NCI-H2227 (cell line): ENCODE measurements around the gene UQCC3.
"Not testable (repeated sequence)": the region's sequence is repeated elsewhere in the genome, so short reads cannot be mapped to it uniquely, and the experiment has no call there.

Experiments
- DNase-seq: peaks from one replicate; lab custom pipeline; 2025; ENCODE audit not compliant: unreplicated experiment; lab: John Stamatoyannopoulos, UW

The UQCC3 gene

GRCh38 chr11:62671608-62672389, at the start of gene UQCC3, which contains the start of gene LBHD1:
TSS of gene UQCC3 (plus strand) at chr11:62671673. CDS start at chr11:62671746, 73 bp downstream.
TSS of gene LBHD1 (minus strand) at chr11:62672267. CDS start at chr11:62670031, 2,236 bp downstream.
- DNase-seq: peak; percentile 95

DNA sequence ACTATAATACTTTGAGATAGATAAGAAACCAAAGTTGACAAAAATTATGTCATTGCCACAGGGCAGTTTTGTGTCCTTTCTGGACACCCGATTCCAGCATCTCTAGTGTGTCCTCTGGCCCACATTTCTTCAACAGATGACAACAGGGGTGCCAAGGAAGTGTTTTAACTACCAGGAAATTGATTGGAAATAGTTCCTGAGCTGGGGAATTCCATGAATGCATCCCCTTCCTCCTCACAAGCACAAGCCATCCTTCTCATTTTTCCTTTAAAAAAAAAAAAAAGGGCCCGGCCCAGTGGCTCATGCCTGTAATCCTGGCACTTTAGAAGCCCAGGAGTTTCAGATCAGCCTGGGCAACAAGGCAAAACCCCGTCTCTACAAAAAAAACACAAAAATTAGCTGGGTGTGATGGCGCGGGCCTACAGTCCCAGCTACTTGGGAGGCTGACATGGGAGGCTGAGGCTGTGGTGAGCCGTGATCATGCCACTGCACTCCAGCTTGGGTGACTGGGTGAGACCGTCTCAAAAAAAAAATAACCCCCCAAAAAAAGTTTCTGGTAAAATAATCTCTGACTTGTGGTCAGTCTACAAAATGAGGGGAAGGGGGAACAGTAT, 48.9 kb upstream of the UQCC3 start:
- DNase-seq: no peak

GRCh38 chr11:62627713-62628112, 43.8 kb upstream of the UQCC3 start:
- no peak for DNase-seq

- no peak for DNase-seq
Observed at GRCh38 chr11:62632492-62632891, 39.0 kb upstream of the UQCC3 start.

DNA sequence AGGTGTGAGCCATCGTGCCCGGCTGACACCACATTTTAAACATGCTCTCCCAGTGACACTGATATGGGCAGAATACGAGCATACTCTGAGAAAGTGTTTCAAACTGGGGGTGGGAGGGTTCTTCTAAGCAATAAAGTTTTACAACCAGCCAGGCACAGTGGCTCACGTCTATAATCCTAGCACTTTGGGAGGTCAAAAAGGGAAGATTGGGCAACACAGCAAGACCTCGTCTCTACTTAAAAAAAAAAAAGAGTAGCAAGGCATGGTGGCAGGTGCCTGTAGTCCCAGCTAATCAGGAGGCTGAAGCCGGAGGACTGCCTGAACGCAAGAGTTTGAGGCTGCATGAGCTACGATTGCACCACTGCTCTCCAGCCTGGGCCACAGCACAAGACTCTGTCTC, 27.3 kb upstream of the UQCC3 start:
- DNase-seq: no peak

GRCh38 chr11:62645671-62645945, 25.9 kb upstream of the UQCC3 start:
- no peak for DNase-seq

GRCh38 chr11:62645946-62646824, 25.3 kb upstream of the UQCC3 start, which contains the start of gene GANAB:
TSS of gene GANAB (minus strand) at chr11:62646613. CDS start at chr11:62646599, 14 bp downstream.
- DNase-seq: peak; percentile 99

DNA sequence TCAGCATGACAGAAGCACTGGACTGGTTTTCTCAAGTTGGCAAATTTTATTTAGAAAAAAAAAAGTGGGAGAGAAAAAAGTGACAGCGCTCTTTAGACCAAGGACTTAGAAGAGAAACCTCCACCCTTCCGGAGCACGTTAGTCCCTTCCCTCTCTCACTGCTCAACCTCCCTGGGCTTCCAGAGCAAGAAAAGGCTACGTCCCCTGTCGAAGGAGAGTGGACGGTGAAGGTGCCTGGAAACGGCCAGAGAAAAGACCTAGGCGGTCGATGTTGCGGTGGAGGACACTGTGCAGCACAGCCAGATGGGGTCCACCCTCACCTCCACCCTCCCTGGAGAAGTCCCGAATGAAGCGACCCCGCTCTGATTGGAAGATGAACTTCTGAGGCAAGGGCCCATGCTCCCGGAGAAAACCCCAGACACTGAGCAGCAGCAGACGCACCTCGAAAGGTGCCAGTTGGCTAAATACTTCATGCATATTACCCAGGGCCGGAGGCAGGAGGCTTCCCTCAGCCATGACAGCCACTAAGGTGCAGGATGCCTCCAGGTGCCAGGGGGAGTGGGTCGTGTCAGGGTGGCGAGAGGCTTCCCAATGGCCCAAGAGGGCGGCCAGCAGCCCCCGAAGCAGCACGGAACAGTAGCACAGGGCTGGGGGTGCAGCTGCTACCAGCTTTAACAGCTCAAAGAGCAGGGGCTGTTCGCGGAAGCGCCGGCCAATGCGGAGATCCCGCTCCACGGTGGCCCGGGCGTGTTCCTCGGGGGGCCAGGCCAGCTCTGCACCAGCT, 24.5 kb upstream of the UQCC3 start:
- DNase-seq: no peak

DNA sequence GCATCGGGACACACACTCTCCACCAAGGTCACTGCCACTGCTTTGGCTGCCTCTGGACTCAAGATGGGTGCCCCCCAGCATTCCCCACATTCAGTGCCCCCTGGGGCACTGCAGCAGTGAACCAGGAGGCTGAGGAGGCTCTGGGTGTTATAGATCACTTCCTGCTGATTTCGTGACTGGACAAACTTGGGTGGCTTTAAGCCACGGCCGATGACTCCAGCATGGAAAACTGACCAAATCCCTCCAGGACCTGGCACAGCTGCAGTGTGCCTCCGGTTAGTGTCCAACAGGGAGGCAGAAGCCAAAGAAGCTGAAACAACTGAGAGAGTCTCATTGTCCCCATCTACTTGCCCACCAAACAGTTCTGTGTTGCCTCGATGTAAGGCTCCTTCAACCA, 23.9 kb upstream of the UQCC3 start:
- no peak for DNase-seq

- DNase-seq: no peak
Observed at GRCh38 chr11:62648185-62648966, 23.1 kb upstream of the UQCC3 start.

DNA sequence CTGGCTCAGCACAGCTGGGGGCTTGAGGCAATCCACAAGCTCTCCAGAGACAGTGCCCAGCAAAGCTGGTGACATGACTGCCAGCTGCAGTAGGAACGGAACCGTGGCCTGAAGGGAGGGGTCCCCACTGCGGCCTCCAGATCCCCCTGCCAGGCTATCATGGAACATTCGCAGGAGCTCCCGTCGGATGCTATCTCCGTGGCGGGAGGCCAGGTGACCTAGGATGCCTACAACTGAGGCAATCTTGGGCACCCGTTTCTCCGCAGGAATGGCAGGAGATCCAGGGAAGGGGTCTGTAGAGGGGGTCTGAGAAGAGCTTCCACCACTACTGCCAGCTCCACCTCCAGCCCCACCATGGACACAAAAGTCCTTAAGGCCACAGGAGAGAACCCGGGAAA, 22.5 kb upstream of the UQCC3 start:
- DNase-seq: no peak

- DNase-seq: no peak
Observed at GRCh38 chr11:62649486-62649885, 22.0 kb upstream of the UQCC3 start.

DNA sequence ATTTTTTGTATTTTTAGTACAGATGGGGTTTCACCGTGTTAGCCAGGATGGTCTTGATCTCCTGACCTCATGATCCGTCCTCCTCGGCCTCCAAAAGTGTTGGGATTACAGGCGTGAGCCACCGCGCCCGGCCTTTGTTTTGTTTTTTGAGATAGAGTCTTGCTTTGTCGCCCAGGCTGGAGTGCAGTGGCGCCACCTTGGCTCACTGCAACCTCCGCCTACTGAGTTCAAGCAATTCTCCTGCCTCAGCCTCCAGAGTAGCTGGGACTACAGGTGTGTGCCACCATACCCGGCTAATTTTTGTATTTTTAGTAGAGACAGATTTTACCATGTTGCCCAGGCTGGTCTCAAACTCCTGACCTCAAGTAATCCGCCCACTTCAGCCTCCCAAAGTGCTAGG, 21.2 kb upstream of the UQCC3 start:
- DNase-seq: not testable (repeated sequence)

DNA sequence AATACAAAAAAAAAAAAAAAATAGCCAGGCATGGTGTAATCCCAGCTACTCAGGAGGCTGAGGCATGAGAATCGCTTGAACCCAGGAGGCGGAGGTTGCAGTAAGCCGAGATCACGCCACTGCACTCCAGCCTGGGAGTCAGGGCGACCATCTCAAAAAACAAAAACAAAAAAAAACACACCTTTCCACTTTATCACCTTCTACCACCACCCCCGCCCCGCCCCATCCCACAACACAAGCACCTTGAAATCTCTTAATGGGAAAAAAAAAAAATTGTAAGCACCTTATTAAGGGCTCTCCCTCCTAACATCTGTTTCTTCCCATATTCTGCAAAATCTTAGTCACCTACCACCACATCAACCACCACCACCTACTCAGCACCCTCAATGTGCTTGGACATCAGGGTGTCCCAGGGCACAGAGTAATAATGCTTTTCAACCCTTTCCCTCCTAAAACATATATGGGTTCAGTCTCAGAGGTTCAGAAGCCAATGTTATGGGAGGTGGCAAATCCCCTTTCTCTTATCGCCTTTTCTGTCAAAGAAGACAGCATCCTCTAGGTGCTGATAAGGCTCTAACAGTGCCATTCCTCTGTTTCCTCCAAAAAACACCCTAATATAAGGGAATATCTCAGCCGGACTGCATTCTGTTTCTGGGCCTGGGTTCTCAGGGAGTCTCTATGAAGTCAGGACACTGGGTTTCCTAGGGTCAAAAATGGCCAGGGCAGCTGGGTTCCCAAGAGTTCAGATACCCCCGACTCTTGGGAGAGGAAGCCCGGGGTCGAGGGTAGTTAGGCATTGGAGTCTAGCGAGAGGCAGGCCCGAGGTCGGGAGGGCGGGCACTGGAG, 19.1 kb upstream of the UQCC3 start:
- no peak for DNase-seq

DNA sequence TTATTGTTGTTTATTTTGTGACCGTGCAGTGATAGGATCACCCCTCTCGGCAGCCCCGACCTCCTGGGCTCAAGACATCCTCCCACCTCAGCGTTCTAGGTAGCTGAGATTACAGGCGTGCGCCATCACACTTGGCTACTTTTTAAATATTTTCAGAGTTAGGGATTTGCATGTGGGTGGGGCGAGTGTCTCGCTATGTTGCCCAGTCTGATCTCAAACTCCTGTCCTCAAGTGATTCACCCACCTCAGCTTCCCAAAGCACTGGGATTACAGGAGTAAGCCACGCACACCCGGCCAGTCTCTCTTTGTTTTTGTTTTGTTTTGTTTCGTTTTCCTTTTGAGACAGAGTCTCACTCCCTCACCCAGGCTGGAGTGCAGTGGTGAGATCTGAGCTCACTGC, 17.2 kb upstream of the UQCC3 start:
- no peak for DNase-seq

GRCh38 chr11:62656796-62657429, 14.6 kb upstream of the UQCC3 start:
- DNase-seq: no peak

GRCh38 chr11:62664405-62665074, 6.9 kb upstream of the UQCC3 start:
- peak; percentile 82 for DNase-seq

GRCh38 chr11:62665075-62665598, 6.3 kb upstream of the UQCC3 start, which contains the start of the genes C11orf98 and CSKMT:
TSS of gene C11orf98 (minus strand) at chr11:62665210. CDS start at chr11:62665169, 41 bp downstream.
TSS of gene CSKMT (plus strand) at chr11:62665312. CDS start at chr11:62665880, 568 bp downstream.
- DNase-seq: peak; percentile 97
